CD4-positive, alpha-beta T cell treated with Interferon gamma for 1 hour (primary cell): ENCODE measurements around the gene CDK11B.
"Not testable (repeated sequence)": the region's sequence is repeated elsewhere in the genome, so short reads cannot be mapped to it uniquely, and the experiment has no call there.

ENCODE experiments used
- DNase-seq: peaks from one replicate; pipeline ENCODE4 v3.0.0-alpha.2; 2020

Gene CDK11B

DNA sequence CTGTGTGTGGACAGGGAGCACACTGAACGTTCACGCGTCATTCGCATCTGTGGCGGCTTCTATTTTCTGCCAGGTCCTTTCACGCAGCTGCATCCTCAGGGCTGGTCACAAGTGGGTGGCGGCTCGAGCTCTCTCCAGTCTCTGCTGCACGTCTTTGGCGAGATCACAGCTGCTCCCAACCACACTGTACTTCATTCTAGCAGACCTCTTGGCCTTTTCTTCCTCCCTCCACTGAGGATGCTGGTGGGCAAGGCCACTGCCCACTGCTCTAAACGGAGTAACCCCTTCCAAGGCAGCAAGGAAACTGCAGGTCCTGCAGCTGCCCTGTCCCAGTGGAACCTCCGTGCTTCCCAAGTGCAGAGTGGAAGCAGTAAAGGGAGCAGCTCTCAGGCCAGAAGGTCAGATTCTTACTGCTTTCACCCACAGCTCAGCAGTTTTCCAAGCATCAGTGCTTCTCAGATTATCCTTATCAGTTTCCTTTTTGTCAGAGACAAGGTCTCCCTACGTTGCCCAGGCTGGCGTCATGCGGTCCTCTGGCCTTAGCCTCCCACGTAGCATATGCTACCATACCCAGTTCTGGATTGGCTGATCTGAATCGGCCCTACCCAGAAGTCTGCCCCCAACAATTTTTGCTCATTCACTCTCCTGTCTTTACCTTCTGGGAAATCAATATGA is 11.1 kb downstream of the CDK11B start:
- DNase-seq: not testable (repeated sequence)

DNA sequence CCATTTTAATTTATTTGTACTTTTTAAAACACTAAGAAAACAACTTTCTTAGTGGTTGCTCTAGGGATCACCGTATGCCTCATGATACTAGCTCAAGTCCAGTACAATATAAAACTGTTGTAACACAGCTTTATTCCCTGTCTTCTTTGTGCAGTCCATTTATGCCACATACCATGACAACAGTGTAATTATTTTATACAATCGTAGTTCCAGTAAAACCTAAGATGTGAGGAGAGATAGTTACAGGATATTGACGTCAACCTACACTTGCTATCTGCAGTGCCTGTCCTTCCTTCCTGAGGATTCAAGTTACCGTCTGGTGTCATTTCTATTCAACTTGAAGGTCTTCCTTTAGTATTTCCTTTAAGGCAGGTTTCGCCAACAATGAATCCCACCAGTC is 12.5 kb downstream of the CDK11B start:
- DNase-seq: not testable (repeated sequence)

DNA sequence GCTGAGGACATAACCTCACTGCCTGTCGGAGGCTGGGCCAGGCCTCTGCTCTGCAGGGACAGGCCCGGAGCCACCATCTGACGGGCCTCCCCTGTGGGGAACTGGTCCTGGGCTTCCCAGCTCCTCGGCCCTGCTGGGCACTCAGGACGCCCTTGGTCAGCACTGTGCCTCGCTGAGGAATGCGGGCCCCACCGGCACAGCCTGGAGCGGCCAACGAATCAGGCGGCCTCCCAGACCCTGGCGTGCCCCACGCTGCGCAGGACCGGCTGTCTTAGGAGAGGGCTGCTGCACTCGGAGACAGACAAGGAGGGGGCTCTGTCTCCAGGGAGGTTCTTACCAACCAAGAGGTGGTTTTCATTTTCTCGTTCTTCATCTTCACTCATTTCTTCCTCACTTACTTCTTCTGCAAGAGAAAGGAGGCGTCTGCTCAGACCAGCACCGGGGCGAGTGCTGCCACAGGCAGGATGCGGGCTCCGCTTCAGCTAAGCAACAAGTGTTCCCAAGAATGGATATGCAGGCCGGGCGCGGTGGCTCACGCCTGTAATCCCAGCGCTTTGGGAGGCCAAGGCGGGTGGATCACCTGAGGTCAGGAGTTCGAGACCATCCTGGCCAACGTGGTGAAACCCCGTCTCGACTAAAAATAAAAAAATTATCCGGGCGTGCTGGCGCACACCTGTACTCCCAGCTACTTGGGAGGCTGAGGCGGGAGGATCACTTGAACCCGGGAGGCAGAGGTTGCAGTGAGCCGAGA is 17.9 kb downstream of the CDK11B start:
- DNase-seq: not testable (repeated sequence)

DNA sequence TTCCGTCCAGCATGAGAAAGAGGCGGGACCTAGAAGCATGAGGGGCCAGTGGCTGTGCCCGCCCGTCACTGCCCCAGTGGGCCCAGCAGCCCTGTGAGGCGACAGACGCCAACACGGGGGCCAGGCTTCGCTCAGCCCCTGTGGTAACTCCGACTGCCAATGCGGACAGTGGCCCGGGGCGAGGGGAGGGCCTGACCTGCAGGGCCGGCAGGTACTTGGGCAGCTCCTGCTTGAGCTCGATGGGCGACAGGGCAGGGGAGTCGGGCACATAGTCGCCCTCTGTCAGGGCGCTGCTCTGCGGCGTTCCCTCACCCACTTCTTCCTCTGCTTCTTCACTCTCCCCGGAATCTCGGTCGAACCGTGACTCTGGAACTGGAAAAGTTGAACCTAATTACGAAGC is 18.7 kb downstream of the CDK11B start:
- DNase-seq: not testable (repeated sequence)

DNA sequence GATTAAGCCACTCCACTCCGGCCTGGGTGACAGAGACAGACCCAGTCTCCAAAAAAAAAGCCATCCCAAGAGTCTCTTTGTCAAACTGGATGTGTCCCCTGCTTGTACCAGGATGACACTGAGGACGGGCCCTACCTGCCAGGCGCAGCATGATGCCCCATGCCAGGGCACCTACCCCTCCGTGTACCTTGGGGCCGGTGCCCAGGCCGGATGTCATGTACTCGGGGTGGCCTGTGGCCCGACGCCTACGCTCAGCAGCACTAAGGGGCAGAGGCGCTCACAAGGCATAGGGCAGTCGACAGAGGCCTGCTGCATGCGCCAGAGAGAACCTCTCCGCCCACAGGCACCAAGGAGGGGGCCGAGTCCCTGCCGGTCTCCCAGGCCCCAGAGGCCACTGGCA is 19.4 kb downstream of the CDK11B start:
- DNase-seq: not testable (repeated sequence)

DNA sequence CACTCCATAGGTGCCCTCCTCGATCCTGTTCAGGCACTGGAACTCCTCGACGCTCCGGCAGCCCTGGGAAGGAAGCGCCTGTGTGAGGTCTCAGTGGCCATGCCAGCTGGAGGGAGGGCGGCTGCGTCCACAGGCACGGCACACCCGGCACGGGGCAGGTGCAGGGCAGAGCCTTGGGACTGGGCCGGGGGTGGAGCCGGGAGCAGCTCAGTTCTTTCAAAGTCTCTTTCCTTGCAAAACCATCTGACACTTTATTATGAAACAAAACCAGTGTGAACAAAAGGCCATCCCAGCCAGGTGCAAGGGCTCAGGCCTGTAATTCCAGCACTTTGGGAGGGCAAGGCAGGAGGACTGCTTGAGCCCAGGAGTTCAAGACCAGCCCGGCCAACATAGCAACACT is 20.3 kb downstream of the CDK11B start:
- not testable (repeated sequence) for DNase-seq

GRCh38 chr1:1637479-1637875 is 21.3 kb downstream of the CDK11B start:
- DNase-seq: not testable (repeated sequence)

GRCh38 chr1:1636621-1637478 is 22.0 kb downstream of the CDK11B start:
- not testable (repeated sequence) for DNase-seq

DNA sequence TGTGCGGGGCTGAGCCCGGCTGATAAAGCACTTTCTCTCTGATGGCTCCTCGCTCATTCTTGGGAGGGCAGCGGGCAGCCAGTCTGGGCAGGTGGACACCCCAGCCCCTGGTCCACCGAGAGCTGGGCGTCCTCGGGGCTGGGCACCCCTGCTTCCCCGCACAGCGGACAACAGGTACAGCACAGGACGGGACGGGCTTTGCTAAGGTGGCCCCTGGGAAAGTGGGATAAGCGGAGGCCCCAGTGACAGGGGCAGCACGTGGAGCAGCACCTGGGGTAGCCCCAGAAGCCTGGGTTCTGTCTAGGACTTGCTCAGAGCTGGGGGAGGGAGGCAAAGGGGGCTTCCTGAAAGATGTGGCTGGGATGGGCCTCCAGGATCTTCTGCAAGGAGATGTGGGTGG is 24.2 kb downstream of the CDK11B start:
- not testable (repeated sequence) for DNase-seq

- not testable (repeated sequence) for DNase-seq
These were observed 25.4 kb downstream of the CDK11B start for GRCh38 chr1:1633409-1633808.

- DNase-seq: no peak
These were observed 26.9 kb downstream of the CDK11B start, which contains the start of gene MMP23B for GRCh38 chr1:1631782-1632420. MMP23B (plus strand) TSS chr1:1632173; CDS start chr1:1632219, 46 bp downstream.

DNA sequence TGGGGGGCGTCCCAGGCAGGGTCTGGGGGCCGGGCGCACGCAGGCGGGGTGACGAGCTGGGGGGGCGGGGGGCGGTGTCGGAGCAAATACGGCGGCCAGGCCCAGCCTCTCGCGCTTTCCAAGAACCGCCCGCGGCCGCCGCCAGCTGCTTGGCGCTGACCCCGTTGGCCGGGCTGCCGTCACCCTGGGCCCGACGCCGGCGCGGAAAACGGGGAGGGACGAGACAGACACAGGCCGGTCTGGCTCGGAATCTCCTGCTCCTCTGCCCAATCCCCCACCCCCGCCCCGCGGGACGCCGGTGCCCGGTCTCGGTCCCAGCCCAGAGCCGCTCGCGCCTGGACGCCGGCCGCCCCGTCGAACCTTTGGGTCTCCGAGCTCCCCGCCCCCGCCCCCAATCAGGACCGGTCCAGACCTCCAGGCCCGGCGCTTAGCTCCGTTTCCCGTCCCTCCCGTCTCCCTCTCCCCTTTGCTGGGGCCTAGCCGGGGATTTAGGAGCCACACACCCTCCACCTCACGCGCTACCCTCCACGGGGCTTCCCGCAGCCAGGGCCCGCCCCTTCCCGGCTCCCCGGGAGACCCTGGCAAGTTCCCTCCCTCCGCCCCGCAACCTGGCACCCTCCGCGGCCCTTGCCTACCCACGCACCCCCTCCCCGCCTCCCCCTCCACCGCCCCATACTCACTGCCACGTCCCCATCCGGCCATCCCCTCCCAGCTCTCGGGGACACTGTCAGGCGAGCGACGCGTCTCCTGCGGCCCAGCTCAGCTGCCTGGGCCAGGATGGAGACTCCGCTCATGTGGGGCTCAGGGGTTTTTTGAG is 27.6 kb downstream of the CDK11B start:
- peak; percentile 41 for DNase-seq

- peak; percentile 98 for DNase-seq
These were observed 28.4 kb downstream of the CDK11B start for GRCh38 chr1:1630191-1630964.

DNA sequence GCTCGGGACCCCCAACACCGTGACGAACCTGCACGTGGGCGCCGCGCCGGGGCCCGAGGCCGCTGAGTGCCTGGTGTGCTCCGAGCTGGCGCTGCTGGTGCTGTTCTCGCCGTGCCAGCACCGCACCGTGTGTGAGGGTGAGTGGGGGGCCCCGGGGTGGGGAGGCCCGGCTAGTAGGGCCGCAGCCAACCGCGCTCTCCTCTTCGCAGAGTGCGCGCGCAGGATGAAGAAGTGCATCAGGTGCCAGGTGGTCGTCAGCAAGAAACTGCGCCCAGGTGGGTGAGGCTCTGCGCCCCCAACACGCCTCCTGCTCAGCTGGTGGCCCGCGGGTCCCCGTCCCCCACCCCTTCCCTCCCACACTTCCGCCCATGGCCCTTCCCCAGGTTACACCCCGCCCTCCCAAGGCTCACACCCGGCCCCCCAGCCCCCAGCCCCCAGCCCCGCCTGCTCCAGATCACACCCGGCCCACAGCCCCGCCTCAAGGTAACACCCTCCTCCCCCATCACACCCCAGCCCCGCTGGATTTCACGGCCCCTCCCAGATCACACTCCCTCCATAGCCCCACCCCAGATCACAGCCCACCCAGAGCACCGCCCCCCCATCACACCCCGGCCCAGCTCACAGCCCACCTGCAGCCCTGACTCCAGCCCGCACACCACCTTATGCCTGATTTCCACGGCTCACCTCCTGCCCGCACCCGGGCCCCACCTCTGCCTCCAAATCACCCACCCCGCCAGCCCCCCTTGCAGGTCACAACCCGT is 29.2 kb downstream of the CDK11B start:
- DNase-seq: peak; percentile 86

GRCh38 chr1:1628754-1629429 is 29.9 kb downstream of the CDK11B start:
- DNase-seq: peak; percentile 43

- DNase-seq: no peak
These were observed 30.7 kb downstream of the CDK11B start for GRCh38 chr1:1627829-1628753.

- DNase-seq: no peak
These were observed 31.5 kb downstream of the CDK11B start for GRCh38 chr1:1627261-1627828.
